C4-2B (cell line): ENCODE data around the gene SDK2.

Experiments
- H3K27ac ChIP-seq: fragments of 450-650 bp; 2 replicates; pipeline ENCODE4 v1.5.1; 2017
- CTCF ChIP-seq: fragments of 450-650 bp; conservative IDR thresholded peaks from 2 replicates; pipeline ENCODE4 v1.5.1; 2017; ENCODE audit warnings: mild to moderate bottlenecking
- ZFX ChIP-seq: fragments of 450-650 bp; IDR thresholded peaks from 2 replicates; pipeline ENCODE4 v1.6.1; 2017

The SDK2 gene

DNA sequence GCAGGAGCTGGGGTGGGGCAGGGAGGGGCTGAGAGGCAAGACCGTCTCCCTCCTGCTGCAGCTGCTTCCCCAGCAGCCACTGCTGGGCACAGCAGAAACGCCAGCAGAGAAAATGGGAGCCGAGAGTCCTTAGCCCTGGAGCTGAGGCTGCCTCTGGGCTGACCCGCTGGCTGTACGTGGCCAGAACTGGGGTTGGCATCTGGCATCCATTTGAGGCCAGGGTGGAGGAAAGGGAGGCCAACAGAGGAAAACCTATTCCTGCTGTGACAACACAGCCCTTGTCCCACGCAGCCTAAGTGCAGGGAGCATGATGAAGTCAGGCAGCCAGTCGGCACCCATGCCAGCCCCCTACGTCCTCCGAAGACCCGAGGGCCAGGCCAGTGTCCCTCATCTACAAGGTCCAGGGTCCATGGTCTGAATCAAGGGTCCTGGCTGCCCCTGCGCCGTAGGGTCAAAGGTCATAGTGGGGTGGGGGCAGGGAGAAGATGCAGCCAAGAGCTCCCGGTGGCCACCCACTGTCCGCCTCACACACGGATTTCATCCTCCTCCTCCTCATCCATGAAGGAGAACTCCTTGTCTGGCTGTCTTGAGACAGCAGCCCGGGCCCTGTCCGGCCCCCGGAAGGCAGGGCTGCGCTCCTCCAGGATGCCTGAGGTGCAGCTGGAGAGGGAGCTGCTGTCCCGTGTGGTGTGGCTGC, 359.2 kb downstream of the SDK2 start:
- H3K27ac ChIP-seq = peak overlapping the region; percentile 84; the same call in 1 of the 2 replicates
- no peak for TF ChIP-seq ZFX
- TF ChIP-seq CTCF = no peak
